DMS153 treated with DMSO at 0.1 percent for 48 hours (cell line): ENCODE data around the gene NCAPH2.

Source experiments
- DNase-seq: peaks from one replicate; lab custom pipeline; 2025; ENCODE audit not compliant: unreplicated experiment; lab: John Stamatoyannopoulos, UW

The NCAPH2 gene

GRCh38 chr22:50507991-50508884 is at the start of gene NCAPH2:
TSS of gene NCAPH2 (plus strand) at chr22:50508224. CDS start at chr22:50508338, 114 bp downstream.
- DNase-seq: peak; percentile 88

GRCh38 chr22:50459016-50459415 is 49.0 kb upstream of the NCAPH2 start:
- DNase-seq: no peak

- DNase-seq: no peak
These were observed 48.4 kb upstream of the NCAPH2 start for GRCh38 chr22:50459496-50460140.

GRCh38 chr22:50460938-50461337 is 47.1 kb upstream of the NCAPH2 start:
- DNase-seq: no peak

DNA sequence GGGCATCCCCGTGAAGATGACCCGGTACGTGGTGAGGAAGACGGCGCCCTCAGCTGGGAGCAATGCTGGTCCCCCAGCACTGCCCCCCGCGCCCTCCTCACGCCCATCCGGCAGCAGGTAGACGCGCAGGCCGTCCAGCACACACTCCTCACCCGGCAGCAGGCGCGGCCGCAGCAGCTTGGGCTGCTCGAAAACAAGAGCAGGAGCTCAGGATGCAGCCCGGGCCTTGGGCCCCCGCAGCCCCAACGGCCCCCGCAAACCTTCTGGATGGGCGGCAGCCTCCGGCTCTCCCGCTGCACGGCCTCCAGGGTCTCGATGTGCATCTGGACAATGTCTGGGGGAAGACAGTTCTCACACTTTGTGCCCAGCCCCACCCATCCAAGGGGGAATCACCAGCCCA is 46.5 kb upstream of the NCAPH2 start:
- DNase-seq: no peak

- DNase-seq: no peak
These were observed 46.0 kb upstream of the NCAPH2 start for GRCh38 chr22:50461979-50462540.

DNA sequence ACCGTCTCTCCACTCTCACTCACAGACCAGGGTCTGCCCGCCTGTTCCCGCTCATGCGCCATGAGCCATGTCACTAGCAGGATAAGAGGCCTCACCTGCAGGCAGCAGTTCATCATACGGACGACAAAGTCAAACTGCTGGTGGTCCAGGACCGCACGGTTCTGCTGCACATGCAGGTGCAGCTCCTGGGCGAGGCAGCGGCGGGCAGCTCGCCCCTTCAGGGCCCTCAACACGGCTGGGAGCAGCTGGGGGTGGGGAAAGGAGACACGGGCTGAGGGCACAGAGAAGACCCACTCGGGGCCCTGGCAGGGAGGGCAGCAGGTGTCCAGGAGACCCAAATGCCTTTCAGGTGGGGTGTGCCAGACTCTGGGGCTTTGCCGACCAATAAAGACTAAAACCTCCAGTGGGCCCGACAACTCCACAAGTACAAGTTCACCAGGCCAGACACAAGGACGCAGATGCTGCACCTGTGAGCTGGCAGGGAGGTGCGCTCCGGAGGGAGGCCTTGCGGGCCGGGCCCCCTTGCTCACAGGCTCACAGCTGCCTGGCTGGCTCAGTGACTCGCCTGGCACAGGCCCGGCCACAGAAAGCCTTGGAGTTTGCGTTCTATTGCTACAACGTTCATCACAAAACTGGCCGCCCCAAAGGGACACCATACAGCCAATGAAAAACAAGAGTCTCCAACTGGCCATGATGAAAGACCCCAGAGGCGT is 44.7 kb upstream of the NCAPH2 start:
- DNase-seq: no peak

DNA sequence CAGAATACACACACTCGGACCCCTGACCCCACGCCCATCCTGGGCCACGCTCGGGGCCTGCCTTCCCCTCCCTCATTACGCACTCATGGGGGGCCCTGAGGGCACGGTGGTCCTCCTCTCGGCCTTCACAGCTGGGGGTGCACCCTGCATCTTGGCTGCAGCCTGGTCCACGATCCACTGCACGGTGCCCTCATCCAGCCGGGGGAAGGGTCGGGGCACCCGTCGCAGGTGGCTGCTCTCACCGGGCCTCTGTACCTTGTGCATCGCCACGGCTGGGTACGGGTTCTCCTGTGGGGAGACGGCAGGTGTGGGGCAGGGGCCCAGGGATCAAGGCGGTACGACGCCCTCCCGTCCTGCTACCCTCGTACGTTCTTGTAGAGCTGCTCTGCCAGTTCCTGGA is 43.6 kb upstream of the NCAPH2 start:
- no peak for DNase-seq

DNA sequence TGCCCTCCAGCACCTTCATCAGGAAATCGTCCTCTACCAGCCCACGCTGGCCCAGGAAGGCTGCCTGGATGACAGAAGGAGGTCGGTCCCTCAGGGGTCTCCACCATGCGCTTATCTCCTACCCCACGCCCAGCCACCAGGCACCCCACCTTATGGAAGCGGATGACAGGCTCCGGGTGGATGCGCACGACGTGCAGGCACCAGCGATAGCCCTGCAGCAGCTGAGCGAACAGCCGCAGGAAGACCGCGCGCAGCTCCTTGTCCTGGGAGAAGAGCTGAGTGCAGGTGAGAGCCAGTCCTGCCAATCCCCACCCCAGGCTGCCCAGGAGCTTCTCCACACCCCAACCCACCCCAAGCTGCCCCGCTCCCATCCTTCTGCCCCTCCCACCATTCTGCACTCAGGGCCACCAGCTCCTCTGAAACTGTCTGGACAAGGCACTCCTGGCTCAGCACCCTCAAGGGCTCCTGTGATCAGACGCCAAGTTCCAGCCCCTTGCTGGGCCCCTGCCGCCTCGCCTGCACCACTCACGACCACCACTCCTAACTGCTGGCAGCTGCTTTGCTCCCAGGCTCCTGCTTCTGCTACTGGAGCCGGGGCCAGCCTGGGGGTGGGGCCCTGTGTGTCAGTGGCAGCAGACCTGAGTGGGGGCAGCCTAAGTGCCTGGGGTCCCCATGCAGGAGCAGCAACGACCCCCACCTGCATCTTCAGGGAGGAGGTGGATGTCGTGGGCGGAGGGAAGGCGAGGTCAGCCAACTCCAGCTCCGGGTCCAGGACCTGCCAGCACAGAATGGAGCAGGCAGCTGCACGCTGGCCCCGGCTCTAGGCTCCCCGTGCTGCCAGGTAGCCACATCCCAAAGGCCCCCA is 42.7 kb upstream of the NCAPH2 start:
- DNase-seq: no peak

- no peak for DNase-seq
These were observed 40.7 kb upstream of the NCAPH2 start for GRCh38 chr22:50467341-50467740.

- no peak for DNase-seq
These were observed 40.1 kb upstream of the NCAPH2 start for GRCh38 chr22:50467773-50468440.

- DNase-seq: no peak
These were observed 39.4 kb upstream of the NCAPH2 start for GRCh38 chr22:50468626-50469025.

DNA sequence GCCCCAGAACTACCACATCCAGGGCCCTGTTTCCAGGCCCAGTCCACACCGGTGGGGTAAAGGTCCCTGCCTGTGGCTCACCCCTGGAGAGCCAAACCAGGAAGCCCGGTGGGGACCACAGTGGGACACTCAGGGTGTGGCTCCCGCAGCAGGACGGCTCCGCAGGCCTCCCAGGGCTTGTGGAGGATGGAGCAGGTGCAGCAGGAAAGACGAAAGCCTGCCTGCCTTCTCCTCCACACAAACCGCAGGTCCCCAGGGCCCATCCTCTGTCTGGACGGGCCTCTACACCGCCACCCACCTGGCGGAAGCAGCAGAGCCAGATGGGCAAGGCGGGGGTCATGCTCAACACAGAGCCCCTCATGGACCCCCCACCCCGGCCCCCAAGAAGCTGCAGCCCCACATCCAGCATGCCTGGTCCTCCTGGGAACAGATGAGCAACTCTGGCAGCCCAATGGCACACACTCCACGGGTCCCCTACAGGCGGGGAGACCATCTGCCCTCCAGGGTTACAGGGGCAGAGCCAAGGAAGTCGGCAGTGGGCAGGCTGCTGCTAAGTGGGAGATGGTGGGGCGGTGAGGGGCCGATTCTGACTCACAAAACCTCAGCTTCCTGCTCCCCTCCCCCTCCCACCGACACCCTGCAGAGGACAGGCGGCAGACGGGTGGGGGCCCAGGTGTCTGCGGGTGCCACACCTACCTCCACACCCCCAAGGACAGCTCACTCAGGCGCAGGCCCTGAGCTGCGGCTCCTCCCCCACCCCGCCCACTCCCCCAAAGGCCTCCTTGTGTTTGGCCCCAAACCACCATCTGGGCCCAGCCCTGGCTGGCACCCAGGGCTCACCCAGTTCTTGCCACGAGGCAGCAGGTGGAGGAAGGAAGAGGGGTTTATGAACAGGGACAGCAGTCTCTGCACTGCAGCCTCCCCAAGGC is 38.4 kb upstream of the NCAPH2 start:
- DNase-seq: peak; percentile 59

DNA sequence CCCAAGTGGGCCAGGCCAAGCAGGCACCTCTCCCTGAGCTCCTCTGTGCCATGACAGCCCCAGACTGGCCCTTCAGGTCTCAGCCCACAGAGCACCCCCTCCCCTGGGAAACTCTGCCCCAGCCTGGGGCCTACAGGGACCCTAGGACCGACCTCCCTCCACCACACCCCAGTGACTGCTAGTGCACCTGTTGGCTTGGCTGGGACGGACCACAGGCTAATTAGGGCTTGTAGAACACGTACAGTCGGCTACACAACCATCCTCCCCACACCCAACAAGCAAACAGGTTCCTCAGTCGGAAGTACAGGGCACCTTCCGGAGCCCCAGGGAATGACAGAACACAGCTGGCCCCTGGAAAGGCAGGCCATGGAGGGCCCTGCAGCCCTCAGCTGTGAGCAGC is 37.5 kb upstream of the NCAPH2 start:
- DNase-seq: no peak

- DNase-seq: no peak
These were observed 36.7 kb upstream of the NCAPH2 start for GRCh38 chr22:50471197-50471847.

DNA sequence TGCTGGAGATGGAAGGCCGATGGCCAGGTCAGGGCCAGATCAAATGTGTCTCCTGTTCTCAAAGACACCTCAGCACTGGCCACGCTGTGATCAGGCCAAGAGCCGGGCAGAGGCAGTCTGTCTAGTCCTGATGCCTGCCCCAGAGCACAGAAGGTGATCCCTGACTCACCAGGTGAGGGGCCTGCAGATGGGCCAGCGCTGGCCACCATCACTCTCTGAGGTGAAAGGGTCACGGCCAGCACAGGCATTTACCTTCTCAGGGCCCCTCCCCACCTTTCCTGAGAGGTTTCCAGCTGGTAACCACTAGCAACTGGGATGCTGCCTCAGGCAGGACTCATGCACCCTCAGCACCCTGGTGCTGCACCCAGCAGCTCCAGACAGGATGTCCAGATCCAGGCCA is 36.1 kb upstream of the NCAPH2 start:
- DNase-seq: no peak

DNA sequence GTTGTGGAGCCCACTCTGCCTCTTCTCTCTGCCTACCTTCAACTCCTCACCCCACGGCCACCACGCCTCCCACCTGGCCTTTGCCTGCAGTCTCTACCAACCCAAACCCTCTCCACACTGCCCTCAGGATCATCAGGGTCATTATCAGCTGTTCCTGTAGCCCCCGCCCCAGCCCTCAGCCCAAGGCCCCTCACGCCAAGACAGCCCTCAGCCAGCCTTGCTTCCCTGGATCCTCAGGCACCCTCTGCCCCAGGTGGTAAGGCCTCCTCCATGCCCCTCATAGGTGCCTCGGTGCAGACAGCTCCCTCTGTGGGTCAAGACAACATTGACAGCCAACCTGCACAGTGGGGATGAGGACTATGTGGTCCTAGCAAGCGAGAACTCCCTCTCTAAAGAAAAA is 34.9 kb upstream of the NCAPH2 start:
- no peak for DNase-seq
